Endometrial microvascular endothelial cells (primary cell): ENCODE data around the gene PDCL2. TPM values are rescaled to one million over a fixed set of nuclear protein-coding genes. Genes with fewer than 3 reads are reported as not detected.

Experiments
- in situ Hi-C: cut with HindIII; loops from 2 replicates; pipeline ENCODE4 v1.10.0; 2017; ENCODE audit warnings: low sequenced_read_pairs, low pct_unique_long_range_greater_than_20kb; ENCODE audit errors: inconsistent ontology term
- total RNA-seq: library from RNA; depleted of rRNA; stranded (reverse); fragments of >200 nt; gene quantifications from one replicate; pipeline ENCODE4 v1.2.3, GENCODE V29; 2015; ENCODE audit errors: inconsistent ontology term

PDCL2 gene
- total RNA-seq, 1 donor from 2014 or later: not detected

GRCh38 chr4:55545641-55546505 is 46.2 kb downstream of the PDCL2 start:
- in situ Hi-C loops: no loop called here

DNA sequence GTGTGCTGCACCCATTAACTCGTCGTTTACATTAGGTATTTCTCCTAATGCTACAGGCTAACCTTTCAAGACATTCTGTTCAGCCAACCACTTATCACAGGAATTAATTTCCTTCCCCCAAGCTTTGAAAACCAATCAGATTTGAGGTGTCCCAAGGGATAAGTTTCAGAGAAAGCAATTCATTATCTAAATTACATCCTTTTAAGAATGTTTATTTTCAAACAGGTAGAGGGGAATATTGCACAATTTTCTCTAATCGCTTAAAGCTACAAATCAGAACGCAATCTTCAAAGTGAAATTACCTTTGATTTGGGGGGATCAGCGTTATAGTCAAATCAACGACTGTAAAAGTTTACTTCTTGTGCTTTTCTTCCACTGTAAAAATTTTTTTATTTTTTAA is 46.9 kb downstream of the PDCL2 start:
- in situ Hi-C loops: no loop called here

GRCh38 chr4:55543858-55544257 is 48.2 kb downstream of the PDCL2 start:
- in situ Hi-C loops: no loop called here

- in situ Hi-C loops: no loop called here
These were observed 51.8 kb downstream of the PDCL2 start for GRCh38 chr4:55540271-55540670.

- in situ Hi-C loops: no loop called here
These were observed 52.4 kb downstream of the PDCL2 start for GRCh38 chr4:55539658-55540057.

GRCh38 chr4:55538531-55538930 is 53.5 kb downstream of the PDCL2 start:
- in situ Hi-C loops: no loop called here

GRCh38 chr4:55534306-55534705 is 57.7 kb downstream of the PDCL2 start:
- in situ Hi-C loops: no loop called here

GRCh38 chr4:55530691-55531090 is 61.4 kb downstream of the PDCL2 start:
- in situ Hi-C loops: no loop called here

- in situ Hi-C loops: no loop called here
These were observed 61.9 kb downstream of the PDCL2 start for GRCh38 chr4:55530167-55530566.

DNA sequence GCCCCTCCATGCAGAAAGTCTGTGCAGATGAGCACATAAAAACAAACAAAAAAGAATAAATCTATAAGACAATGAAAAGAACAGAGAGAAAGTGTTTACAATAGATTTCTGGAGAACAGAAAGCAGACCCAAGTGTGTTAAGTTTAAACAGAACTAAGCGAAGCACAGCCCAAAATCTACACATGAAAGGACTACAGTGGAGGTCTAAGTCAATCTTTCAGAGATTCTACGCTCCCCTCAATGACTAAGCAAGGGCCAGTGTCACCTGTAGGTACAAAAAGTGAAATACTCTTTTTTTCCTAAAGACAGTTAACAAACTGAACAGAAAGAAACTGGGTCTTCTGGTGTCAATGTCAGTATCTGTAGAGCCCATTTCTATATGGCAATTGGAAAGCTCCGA is 63.6 kb downstream of the PDCL2 start:
- in situ Hi-C loops: no loop called here

DNA sequence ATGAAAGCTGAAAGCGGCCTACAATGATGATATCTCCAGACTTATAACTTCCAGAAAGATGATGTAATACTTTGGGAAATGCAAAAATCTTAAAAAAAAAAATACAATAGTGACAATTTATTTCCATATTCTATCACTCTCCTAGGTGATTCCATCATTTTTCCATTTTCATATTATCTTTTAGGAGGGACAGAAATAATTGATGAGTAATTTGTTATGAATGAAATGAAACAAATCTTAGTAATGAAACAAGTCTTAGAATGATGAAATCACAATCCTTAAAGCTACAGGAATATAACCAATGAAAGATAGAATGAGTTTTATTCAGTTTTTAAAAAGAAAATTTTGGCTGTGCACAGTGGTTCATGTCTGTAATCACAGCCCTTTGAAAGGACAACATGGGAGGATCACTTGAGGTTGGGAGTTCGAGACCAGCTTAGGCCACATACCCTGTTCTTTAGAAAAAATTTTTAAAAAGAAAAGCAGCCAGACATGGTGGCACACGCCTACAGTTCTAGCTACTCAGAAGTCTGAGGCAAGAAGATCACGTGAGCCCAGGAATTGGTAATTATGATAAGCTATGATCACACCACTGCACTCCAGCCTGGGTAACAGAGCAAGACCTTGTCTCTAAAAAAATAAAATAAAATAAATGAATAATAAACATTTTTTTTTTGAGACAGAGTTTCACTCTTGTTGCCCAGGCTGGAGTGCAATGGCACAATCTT is 67.0 kb downstream of the PDCL2 start:
- in situ Hi-C loops: no loop called here

GRCh38 chr4:55518442-55518841 is 73.6 kb downstream of the PDCL2 start:
- in situ Hi-C loops: no loop called here

GRCh38 chr4:55517526-55518229 is 74.4 kb downstream of the PDCL2 start:
- in situ Hi-C loops: no loop called here

DNA sequence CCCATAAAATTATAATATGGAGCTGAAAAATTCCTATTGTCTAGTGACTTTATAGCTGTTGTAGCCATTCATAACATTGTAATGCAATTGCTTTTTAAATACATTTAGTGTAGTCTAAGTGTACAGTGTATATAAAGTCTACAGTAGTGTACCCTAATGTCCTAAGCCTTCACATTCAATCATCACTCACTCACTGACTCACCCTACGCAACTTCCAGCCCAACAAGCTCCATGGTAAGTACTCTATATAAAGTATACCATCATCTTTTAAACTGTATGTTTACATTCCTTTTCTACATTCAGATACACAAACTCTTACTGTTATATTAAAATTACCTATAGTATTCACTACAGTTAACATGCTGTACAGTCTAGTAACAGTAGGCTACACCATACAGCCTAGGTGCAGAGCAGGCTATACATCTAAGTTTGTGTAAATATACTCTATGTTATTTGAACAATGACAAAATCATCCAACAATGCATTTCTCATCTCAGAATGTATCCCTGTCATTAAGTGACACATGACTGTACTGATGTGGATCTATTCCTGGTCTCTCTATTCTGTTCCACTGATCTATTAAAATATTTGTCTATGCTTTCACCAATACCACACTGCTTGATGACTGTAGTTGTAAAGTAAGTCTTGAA is 79.0 kb downstream of the PDCL2 start:
- in situ Hi-C loops: no loop called here

DNA sequence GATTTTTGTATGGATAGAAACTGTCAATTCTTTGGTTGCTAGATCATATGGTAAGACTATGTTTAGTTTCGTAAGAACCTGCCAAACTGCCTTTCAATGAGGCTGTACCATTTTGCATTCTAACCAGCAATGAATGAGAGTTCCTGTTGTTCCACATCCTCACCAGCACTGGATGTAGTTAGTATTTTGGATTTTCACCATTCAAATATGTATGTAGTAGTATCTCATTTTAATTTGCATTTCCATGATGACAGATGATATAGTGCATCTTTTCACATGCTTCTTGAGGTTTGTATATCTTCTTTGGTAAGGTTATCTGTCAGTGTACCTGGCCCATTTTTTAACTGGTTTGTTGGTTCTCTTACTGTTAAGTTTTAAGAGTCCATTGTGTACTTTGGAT is 80.0 kb downstream of the PDCL2 start:
- in situ Hi-C loops: no loop called here

GRCh38 chr4:55510685-55511084 is 81.4 kb downstream of the PDCL2 start:
- in situ Hi-C loops: no loop called here

DNA sequence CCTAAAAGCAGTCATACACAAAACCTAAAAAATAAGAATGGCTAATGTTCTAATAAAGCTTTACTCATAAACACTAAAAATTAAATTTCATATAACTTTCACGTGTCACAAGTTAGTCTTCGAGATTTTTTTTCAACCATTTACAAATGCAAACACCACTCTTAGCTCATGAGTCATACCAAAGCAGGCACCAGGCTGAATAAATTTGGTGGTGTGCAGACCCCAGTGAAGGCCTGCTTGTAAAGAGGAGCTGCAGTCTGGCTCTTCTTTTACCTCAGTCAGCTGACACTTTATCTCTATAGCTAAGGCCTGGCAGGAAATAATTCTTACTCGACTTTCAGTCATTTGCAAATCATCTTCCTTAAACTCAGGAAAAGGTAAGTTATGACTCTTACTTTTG is 82.8 kb downstream of the PDCL2 start:
- in situ Hi-C loops: no loop called here

DNA sequence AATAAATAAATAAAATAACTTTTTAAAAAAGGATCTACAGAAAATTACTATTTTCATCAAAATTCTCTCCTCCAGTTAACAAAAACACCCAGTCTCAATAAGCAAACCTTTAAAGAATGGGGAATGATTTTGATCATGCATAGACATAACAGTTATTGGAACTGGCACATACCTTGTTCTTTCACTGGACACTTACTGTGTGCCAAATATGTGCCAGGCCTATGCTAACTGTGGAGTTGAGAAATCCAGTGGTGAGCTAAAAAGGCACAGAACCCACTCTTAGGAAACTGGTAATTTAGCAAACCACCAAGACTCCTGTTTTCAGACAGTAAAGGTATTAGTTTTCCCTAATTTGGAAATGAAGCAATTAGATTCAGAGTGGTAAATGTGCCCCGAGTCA is 84.4 kb downstream of the PDCL2 start:
- in situ Hi-C loops: no loop called here
